HG02588 (cell line): ENCODE results near the gene SOBP.
A peak's percentile ranks its signal among the peaks of the same experiment; 100 is the strongest.

Source experiments
- ATAC-seq: cut with Tn5 transposase; IDR thresholded peaks from one replicate; pipeline ENCODE4 v1.9.1; 2021; ENCODE audit warnings: mild to moderate bottlenecking, moderate library complexity; ENCODE audit not compliant: unreplicated experiment

Gene SOBP

DNA sequence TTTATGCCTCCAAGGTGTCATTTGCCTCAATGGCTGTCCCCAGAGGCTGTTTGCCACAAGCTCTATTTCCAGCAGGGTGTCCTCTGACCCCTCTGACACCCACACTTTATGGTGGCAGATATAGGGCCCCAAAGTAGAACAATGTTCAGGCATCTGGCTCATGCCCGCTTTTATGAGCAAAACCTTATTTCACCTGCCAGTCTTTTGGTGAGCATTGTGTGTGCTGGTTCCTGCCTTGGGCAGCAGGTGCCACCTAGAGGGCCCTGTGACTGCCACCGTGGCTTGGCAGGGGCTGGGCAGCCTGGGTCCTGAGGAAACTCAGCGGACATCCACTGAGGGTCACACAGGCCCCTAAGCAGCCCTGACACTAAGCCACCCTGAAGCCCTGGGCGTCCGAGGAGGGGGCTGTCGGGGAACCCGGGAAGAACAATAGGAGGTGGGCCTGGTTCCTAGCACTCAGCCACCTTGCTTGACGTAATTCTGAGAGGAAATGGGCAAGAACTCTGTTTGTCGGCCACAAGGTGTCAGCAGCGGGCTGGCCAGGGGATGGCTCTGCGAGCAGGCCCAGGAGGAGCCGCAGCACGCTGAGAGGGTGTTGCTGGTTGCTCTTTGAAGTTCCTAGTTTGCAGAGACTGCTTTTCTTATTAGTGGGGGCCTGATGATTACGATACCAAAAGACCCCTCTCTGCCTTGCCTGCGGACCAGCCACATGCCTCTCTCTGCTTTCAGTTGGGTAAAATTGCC is 185.2 kb downstream of the SOBP start:
- peak; percentile 88 for ATAC-seq

DNA sequence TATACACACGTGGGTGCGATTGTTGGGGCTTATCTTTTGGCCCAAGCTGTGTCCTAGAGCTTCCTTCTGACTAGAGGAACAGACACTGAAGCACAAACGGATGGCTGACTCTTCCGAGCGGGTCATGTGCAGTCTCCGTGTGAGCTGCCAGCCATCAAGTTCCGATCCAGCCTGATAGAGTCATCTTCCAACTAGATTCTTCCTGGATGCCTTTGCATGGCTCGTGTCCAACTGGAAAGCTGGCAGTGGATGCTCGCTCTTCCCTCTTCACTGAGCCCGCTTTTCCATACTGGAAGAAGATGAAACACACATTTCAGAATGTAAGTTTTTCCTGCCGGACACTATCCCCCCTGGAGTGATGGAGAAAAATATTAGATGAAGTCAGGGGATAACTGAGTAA is 186.1 kb downstream of the SOBP start:
- no peak for ATAC-seq

DNA sequence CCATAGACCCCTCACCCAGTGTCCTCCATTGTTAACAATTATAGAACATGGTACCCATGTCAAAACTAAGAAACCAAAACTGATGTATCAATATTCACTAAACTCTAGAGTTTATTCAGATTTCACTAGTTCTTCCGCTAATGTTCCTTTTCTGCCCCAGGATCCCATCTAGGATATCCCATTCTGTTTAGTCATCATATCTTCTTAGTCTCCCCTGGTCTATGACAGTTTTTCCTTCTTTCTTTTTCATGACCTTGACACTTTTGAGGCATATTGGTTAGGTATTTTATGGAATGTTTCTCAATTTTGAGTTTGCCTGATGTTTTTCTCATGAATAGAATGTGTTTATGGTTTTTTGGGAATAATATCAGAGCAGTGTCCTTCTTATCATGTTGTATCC is 187.5 kb downstream of the SOBP start:
- ATAC-seq: no peak

DNA sequence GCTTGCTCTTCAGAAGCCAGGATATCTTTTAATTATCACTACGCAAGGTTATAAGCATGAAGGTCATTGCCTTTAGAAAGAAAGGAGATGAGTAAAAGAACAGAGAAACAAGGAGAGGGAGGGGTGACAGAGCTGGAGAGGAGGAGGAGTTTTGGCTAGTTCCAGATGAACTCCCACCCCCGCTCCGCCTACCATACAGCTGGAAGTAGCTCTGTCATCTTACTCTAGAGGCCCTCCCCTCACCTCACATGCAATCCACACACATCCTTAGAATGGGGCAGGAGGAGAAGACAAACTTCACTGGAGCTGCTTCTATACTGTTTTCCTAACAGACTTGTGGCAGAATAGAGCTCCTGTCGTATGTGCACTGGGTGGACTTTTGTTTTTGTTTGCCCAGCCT is 189.5 kb downstream of the SOBP start:
- no peak for ATAC-seq

DNA sequence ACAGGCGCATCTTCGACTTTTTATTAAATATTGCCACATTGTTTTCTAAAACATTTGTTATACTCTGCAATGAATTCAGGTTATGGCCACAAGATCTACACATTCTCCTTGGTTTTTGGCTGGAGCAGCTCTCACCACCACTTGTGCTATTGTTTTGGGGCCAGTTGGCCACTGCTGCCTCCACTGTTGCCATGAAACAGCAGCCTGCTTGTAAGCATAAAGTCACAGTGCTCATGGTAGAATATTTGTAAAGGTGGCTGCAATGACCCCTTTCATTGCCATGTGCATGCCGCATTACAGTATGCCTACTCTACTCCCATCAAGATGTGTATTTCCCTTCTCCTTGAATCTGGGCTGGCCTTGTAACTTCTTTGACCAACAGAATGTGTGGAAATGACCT is 192.8 kb downstream of the SOBP start:
- no peak for ATAC-seq

DNA sequence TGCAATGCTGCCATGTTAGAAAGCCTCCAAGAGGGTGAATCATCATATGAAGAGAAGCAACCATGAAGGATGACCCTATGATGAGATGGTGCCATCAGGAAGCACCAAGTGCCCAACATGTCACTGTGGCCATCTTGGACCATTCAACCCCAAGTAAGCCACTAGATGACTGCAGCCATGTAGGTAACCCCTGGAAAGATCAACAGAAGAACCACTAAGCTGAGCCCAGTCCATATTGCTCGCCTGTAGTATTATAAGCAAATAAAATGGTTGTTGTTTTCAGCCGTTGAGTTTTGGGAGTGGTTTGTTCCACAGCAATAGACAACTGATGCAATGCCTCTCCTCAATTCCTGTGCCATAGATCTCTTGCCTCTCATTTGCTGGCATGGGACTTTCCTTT is 193.3 kb downstream of the SOBP start:
- ATAC-seq: no peak

DNA sequence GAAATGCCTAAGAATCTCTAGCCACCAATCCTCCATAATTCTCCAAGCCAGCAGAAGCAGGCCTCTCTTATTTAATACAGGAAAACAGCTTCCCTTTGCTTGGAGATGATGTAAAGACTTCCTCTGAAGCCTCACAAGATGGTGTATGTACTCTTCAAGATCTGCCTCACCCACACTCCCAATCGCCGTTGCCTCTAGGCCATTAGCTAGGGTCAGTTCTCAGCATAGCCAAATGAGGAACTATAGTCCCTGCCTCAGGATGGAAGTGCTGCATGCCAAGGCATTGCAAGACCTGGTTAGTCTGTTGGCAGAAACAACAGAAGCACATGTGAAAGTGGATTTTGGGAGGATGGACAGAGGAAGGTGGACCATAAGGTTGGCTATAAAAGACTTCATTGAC is 195.1 kb downstream of the SOBP start:
- no peak for ATAC-seq

DNA sequence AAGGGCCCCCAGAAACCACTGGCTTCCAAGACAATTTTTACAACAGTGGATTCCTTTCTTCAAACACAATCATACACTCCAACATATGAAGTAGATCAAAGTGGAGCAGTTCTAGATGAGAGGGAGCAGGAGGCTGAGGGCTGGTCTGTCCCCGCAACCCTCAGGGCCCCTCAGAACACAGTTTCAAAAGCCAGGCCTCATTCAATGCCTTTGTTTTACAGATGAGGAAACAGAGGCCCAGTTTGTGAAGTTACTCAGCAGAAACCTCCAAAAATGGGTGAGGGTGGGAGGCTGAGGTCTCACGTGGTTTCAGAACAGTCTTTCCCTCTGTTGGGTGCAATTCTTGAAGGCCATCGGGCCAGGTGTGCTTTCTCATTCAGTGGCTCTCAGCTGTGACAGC is 199.3 kb downstream of the SOBP start:
- no peak for ATAC-seq

DNA sequence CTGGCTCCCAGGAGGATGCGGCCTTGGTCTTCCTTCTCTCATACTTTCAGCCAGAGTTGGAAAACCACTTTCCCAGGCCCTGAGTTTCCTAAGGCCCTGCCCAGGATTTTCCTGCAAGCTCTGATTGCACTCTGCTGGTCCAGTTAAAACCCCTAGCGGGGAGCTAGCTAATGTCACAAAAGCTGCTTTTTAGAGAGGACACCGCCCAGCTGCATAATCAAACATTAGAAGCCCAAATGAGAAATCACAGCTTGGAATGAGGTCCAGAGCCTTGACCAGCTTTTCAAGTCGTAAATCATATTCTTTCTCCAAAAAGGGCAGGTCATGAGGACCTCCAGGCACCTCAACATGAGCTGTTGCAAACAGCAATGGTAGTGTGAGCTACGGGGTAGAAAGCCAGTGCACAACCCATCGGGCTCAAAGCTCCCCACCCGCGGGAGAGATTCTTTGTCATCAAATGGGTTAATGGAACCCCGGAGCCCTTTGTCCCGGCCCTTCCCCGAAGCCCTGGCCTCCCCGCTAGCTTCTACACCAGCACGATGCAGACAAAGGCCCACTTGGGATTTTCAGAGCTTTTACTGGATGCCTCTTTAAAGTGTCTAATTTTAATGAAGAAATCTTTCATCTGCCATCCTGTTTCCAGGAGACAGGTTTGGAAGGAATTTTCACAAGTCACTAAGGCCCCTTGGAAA is 200.2 kb downstream of the SOBP start:
- ATAC-seq: no peak

DNA sequence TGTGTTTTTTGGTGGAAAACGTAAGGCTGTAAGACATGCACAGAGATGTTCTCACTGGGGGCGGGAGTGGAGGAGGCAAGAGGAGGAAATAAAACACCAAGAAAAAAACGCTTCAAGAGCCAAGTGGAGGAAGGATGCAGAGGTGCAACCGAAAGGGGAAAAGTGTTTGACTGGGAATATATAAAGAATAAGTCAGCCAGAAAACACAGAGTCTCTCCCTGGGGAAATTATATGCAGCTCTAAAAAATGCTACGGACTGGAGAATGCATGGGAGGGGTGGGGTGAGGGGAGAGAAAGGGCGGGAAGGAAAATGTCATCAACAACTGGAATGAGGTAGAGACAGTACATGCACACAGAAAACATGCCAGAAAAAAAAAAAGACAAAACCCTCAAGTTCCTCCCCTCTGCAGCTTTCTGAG is 200.7 kb downstream of the SOBP start:
- no peak for ATAC-seq

DNA sequence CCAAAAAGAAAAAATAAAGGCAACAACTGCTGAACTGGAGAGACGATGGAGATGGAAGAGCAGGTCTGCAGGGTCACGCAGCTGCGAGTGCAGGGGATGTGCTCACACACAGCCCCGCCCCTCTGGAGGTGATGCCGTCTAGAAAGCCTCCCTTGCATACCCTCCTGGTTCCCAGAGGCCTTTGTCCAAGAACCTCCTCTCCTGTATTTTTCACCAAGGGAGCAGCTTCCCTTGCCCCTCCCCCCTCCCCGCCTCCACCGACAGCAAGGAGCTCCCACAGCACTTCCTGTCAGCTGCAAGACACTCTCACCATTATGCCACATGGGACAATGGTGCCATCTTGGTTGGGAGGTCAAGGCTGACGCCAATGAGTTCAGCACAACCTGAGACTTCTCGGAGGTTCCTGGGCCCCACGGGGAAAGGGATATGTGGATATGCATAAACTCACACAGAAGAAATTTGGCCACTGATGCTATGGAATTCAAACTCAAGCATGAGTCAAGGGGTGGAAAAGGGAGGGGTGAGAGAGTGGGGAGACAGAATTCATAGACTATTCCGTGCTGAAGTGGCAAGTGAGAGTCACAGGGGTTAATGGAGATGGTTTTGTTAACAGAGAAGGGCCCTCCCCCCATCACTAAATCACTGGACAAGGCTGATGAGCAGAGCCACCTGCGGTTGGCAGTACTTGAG is 201.3 kb downstream of the SOBP start:
- no peak for ATAC-seq

DNA sequence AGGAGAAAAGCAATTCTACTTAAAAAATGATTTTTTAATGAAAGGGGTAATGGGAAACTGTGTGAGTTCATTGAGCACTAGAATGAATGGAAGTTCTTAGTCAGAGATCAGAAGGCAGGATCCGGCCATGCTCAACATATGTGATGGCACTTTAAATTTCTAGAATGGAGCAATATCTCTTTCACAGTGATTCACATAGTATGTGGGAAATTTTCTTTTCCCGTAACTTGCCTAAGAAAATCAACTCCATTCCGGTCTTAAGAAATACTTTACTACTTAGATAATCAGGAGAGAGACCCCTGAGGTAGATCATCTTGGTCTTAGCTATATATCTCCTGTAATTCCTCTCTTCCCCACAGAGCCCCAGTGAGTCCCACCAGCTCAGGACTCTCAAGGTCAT is 202.4 kb downstream of the SOBP start:
- no peak for ATAC-seq

DNA sequence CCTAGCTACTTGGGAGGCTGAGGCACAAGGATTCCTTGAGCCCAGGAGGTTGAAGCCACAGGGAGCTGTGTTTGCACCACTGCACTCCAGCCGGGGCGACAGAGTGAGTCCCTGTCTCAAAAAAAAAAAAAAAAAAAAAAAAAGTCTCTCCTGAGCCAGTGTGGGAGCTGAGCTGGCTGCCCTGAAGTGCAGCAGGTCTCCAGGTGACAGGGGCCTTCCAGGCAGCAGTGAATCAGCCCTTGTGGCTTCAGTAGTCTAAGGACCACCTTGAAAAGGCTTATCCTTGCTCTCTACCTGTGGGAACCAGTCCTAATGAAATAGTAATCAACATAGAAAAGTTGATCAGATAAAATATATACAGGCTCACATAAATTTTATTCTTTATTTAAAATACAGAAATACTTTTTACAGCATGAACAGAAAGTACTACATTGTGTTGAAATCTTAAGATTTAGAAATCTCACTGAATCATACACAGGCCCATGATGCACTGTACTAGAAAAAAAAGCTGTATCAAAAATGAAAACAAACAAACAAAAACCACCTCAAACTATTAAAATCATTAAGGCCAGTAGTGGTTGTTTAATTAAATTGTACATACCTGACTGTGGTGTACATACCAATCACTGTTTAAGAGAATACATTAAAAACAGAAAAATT is 205.3 kb downstream of the SOBP start:
- no peak for ATAC-seq

DNA sequence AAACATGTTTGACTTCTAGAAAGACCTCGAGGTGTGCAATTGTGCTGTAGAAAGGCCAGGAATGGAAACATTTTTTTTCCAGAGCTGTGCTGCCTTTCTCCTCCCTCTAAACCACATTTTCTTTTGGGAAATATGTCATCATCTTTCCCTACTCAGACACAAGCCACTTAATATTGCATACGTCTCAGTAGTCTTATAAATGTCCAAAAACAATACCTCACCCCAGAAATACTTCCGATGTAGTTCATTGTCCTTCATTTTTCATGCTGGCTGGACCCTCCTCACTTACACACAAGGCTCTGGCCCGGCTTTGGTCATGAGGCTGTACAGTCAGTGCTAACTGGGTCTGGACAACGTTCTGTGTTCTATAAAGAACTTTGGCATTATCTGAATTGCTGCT is 207.8 kb downstream of the SOBP start:
- ATAC-seq: no peak

DNA sequence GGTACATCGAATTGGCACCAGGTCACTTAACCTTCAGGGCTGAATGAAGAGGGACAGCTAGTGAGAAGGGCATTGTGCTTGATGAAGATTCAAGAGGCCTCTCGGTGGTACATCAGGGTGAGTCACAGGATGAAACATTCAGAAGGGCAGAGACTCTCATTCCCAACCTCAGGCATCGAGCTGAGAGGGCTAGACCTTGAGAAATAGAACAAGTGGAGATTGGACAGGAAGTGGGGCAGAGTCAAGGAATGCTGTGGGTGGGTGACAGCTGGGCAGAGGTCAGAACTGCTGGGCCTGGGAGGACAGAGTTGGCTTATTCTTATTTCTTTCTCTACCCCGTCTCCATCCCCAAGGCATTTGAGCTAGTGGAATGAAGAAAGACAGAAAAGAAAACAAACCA is 208.2 kb downstream of the SOBP start:
- no peak for ATAC-seq

DNA sequence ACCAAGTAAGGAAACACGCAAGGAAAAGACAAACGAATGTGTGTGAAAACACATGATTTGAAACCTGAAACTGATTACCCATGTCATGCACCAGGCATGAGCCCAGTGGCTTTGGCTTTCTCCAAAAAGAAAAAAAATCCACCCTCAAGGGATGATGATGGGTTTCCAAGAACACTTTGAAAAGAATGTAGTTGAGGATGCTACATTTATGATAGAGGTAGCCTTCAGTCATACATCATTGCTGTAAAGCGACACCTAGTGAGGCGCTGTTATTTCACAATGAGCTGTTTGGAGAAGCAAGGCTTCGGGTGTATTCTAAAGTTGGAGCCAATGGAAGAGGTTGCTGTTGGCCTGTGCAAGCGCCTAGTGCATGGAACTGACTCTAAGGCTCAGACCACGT is 209.3 kb downstream of the SOBP start:
- no peak for ATAC-seq

DNA sequence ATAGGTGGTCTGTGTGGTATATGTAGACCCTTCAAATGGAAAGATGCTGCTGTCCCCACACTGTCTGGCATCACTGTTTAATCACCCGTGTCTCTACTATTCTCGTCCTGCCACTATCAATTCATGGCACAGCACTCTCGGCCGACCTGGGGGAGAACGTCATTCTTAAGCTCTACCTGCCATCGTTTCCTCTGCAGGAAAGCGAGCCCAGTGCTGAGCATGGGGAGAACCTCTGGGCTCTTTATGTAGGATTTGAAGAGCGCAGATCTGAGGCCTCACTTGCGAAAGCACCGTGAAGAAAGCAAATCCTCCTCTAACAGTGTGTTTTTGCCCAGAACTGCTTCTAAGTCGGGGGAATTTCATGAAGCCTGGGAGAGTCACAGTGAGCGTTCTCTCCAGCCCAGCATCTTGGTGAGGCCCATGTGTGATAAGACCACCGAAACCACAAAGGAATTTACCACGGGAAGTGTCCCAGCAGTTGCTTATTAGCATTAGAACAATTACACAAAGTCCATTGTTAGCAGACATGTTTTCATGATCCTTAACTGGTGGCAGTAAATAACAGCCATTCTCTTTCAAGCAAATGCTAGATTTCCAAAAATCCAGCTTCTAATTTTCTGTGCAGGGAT is 209.9 kb downstream of the SOBP start:
- no peak for ATAC-seq

DNA sequence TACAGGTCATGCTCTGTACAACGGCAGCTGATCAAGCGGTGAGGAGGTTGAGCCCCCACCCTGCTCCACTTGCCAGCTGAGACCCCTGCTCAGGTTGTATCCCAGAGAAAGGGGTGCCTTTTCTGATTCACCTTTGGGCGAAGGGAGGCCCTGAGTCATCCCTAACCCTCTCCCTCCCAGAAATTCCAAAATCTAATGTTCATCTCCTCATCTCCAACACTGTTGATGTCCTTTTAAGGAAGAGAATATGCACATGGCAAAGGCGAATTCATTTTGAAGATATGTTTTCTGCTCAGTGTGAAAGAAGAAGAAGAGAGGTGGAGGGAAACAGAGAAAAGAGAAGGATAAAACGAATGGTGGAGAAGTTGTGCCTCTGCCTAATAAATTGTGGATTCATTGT is 213.7 kb downstream of the SOBP start:
- no peak for ATAC-seq

DNA sequence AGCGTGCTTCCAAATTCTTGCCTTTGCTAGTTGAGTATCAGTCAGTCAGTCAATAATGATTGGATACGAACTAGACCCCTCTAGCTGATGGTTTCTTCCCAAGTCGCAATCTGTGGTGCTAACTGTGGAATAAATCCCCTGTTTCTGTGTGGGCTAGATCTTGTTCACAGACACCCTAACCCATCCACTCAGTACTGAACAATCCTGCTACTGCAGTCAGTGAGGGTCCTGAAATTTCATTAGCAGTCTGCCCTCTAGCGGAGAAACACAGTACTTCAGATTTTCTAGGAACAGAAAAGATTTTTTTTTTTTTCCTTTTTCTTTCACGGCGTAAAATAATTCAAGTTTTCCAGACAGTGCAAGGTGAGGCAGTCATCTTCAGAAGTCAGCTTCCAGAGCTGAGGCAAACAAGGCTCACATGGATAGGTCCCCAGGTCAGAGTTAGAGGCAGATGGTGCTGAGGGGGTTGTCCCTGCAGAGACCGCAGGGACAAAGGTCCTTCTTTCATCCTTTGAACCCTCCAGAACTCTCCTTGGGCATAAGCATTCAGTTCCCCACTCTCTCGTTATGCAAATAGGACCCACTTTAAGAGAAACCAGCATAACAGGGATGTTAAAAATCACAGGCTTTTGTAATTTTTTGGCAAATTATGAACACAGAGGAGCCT is 214.6 kb downstream of the SOBP start:
- no peak for ATAC-seq

DNA sequence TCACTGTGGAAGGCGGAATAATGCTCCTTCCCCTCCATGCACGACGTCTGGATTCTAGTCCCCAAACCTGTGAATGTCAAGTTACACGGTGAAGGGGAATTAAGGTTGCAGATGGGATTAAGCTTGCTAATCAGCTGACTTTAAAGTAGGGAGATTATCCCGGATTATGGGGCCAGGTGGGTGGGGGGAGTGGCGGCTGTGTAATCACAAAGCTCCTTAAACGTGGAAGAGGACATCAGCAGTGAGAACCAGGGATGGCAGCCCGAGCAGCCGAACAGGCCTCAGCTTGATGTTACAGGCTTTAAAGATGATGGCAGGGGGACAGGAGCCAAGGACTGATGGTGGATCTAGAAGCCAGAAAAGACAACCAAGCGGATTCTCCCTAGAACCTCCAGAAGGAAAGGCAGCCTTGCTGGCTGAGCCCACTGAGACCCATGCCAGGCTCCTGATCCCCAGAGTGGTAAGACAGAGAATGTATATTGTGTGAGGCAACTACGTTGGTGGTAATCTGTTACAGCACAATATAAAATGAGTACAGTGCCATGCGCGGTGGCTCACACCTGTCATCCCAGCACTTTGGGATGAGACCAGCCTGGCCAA is 216.7 kb downstream of the SOBP start:
- no peak for ATAC-seq
